Neutrophil (primary cell): ENCODE results near the gene OR6B1.

Experiments used
- H3K27ac ChIP-seq: fragments of 200-600 bp; sonication (generic); 2 replicates; pipeline ENCODE4 v1.5.1; 2016; ENCODE audit warnings: mild to moderate bottlenecking, moderate library complexity
- H3K27me3 ChIP-seq: fragments of 200-600 bp; sonication (generic); 2 replicates; pipeline ENCODE4 v1.6.0; 2016; ENCODE audit warnings: mild to moderate bottlenecking
- H3K36me3 ChIP-seq: fragments of 200-600 bp; sonication (generic); 2 replicates; pipeline ENCODE4 v1.5.1; 2017
- H3K4me1 ChIP-seq, 2 experiments: fragments of 200-600 bp in 1 of 2; sonication (generic) in 1 of 2; 1 replicate in 1 of 2; 2 replicates in 1 of 2; pipeline versions ENCODE4 v1.5.1 to v1.6.1; 2013 to 2016; ENCODE audit warnings: low read depth in 1 of 2, low read length in 1 of 2, mild to moderate bottlenecking in 1 of 2, moderate library complexity in 1 of 2; ENCODE audit not compliant: control insufficient read depth in 1 of 2, insufficient read depth in 1 of 2
- H3K4me3 ChIP-seq, 2 experiments: fragments of 200-600 bp in 1 of 2; sonication (generic) in 1 of 2; 1 replicate in 1 of 2; 2 replicates in 1 of 2; pipeline ENCODE4 v1.5.1; 2013 to 2016; ENCODE audit warnings: low read depth in 1 of 2, low read length in 1 of 2, mild to moderate bottlenecking in 1 of 2, moderate library complexity in 1 of 2
- H3K9me3 ChIP-seq: fragments of 200-600 bp; sonication (generic); 2 replicates; pipeline ENCODE4 v1.5.1; 2016
- CTCF ChIP-seq: fragments of 200-600 bp; sonication (generic); IDR thresholded peaks from 2 replicates; pipeline ENCODE4 v1.5.1; 2016; ENCODE audit warnings: antibody characterized with exemption

Gene OR6B1

GRCh38 chr7:144057954-144058353 lies 57.8 kb downstream of the OR6B1 start:
- Histone ChIP-seq H3K4me1 (no peaks in the 10 kb centered on the region), H3K4me3 (no peak overlapping the region), H3K9me3 (no peaks in the 10 kb centered on the region), H3K27me3 (no peaks in the 10 kb centered on the region), H3K27ac (no peak overlapping the region), H3K36me3 (no peaks in the 10 kb centered on the region)
- no peak for TF ChIP-seq CTCF
